ENCODE measurements around the gene CACTIN. TPM values are rescaled to one million over a fixed set of nuclear protein-coding genes. Genes with fewer than 3 reads are reported as not detected.

The CACTIN gene
- total and polyA plus RNA-seq, 10 donors = 10.8 to 27.1 (median 21.8) TPM

DNA sequence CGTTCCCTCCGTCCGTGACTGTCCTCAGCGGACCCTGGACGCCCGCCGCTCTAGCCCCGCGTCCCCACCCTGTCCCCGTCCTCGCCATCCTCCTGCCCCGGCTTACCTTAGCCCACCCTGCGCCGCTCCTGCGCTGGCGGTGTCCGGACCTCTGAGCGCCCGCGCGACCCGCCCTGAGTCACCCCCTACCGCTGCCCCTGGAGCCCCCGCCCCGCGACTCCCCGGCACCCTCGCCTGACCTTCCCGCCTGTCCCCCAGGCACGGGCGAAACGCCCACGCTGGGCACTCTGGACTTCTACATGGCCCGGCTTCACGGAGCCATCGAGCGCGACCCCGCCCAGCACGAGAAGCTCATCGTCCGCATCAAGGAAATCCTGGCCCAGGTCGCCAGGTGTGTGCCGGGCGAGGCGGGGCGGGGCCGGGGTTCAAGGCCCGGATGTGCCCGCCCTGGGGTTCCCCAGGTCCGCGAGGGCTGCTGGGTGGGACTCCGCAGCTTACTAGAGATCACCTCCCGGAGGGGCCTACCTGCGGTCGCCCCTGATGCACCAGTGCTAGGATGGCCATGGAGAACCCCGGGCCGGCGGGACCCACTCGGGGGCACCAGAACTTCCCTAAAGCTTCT lies 48.8 kb downstream of the CACTIN start:
- no peak overlapping the region for H3K27ac ChIP-seq
- DNase-seq = no peak

DNA sequence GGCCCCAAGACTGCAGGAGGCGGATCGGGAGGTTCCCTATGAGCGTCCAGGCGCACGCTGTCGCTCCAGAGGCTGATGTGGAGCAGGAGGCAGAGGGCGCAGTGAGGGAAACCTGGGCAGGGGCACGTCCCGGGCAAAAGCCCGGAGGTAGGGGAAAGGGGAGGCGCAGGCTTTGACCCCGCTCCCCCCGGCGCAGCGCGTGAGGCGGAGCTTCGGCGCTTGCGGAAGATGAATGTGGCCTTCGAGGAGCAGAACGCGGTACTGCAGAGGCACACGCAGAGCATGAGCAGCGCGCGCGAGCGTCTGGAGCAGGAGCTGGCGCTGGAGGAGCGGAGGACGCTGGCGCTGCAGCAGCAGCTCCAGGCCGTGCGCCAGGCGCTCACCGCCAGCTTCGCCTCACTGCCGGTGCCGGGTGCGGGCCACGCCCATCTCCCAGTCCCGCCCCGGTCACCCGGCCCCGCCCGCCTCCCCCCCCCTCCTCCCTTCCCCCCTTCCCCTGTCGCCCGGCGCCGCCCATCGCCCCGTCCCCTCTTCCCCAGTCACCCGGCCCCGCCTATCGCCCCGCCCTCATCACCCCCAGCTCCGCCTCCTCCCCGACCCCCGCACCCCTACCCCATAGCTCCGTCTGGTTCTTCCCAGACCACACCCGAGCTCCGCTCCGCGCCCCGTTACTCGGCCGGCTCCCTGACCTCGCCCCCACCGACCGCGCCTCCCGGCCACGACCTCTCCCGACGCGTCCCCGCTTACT lies 49.7 kb downstream of the CACTIN start:
- intact Hi-C loops (cut with DNase I; ENCODE audit: low total_unique reads) = no loop called here

More for the DNA sequence above, 48.8 kb downstream of the CACTIN start:
- peaks cover 0 to 33% (median 23%) of the 10 kb centered on the region in 6 donors for H3K4me1 ChIP-seq
- H3K27me3 ChIP-seq (replicated peaks in 1 of 7) = no peaks in the 10 kb centered on the region
- no peak overlapping the region for H3K4me3 ChIP-seq
- H3K36me3 ChIP-seq = peaks cover 0 to 45% (median 4%) of the 10 kb centered on the region in 6 donors
- TF ChIP-seq, protein P1, sequence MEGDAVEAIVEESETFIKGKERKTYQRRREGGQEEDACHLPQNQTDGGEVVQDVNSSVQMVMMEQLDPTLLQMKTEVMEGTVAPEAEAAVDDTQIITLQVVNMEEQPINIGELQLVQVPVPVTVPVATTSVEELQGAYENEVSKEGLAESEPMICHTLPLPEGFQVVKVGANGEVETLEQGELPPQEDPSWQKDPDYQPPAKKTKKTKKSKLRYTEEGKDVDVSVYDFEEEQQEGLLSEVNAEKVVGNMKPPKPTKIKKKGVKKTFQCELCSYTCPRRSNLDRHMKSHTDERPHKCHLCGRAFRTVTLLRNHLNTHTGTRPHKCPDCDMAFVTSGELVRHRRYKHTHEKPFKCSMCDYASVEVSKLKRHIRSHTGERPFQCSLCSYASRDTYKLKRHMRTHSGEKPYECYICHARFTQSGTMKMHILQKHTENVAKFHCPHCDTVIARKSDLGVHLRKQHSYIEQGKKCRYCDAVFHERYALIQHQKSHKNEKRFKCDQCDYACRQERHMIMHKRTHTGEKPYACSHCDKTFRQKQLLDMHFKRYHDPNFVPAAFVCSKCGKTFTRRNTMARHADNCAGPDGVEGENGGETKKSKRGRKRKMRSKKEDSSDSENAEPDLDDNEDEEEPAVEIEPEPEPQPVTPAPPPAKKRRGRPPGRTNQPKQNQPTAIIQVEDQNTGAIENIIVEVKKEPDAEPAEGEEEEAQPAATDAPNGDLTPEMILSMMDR (IDR thresholded peaks at IDR 0.05 in 8 of 11, conservative IDR thresholded peaks at IDR 0.05 in 3 of 11) = no peak
- no peak for TF ChIP-seq POLR2A (IDR thresholded peaks at IDR 0.05)
- TF ChIP-seq POLR2AphosphoS5 (IDR thresholded peaks at IDR 0.05) = no peak
- intact Hi-C loops (cut with DNase I; ENCODE audit: low total_unique reads) = no loop called here
- no peaks in the 10 kb centered on the region for H3K9me3 ChIP-seq
- 89 to 94% (median 91%) methylated on average over 45 to 60 of the region's 60 CpGs for WGBS, 5 donors

DNA sequence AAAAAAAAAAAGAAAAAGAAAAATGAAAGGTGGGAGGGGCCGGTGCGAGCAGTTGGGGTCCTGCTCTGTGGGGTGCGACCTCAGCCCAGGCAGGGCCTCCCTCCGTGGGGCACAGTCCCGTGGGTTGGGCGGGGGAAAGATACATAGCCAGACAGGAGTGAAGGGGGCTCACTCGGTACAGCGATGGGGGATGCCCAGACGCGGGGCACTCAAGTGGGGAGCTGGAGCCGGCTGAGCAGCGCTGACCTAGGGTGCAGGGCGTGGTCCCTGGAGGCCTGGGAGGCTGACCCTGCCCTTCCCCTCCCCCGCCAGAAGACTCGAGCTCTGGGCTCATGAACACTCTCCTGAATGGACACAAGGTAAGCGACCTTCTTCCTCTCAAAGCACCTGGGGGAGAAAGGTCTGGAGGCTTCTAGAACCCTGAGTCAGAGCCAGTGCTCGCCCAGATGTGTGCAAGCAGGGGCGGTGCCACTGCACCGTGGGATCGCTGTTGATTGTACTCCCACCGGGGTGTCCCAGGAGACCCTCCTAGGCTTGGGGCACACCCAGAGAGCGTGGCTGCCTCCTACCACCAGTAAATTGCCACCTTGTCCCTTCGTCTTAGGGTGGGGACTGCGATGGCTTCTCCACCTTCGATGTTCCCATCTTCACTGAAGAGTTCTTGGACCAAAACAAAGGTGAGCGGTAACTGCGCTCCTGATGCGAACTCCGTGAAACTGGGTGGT lies 50.5 kb downstream of the CACTIN start:
- H3K27me3 ChIP-seq (replicated peaks in 1 of 7) = no peaks in the 10 kb centered on the region
- peaks cover 0 to 46% (median 30%) of the 10 kb centered on the region in 6 donors for H3K4me1 ChIP-seq
- H3K27ac ChIP-seq = peak overlapping the region in 1 of 8 donors; percentile 42
- 84 to 89% (median 86%) methylated on average over 27 to 29 of the region's 29 CpGs for WGBS, 5 donors
- TF ChIP-seq POLR2A (IDR thresholded peaks at IDR 0.05) = no peak
- TF ChIP-seq POLR2AphosphoS5 (IDR thresholded peaks at IDR 0.05) = no peak
- H3K4me3 ChIP-seq = peak overlapping the region in 4 of 8 donors; percentile 29 to 60 (median 38)
- peaks cover 0 to 45% (median 4%) of the 10 kb centered on the region in 6 donors for H3K36me3 ChIP-seq
- intact Hi-C loops (cut with DNase I; ENCODE audit: low total_unique reads) = no loop called here
- no peaks in the 10 kb centered on the region for H3K9me3 ChIP-seq
- no peak for DNase-seq

More for the DNA sequence above, 49.7 kb downstream of the CACTIN start:
- no peaks in the 10 kb centered on the region for H3K9me3 ChIP-seq
- H3K4me1 ChIP-seq = peaks cover 0 to 39% (median 28%) of the 10 kb centered on the region in 6 donors
- TF ChIP-seq POLR2A (IDR thresholded peaks at IDR 0.05) (no peak), POLR2AphosphoS5 (IDR thresholded peaks at IDR 0.05) (peak in 2 of 3 donors; percentile 48 to 57)
- TF ChIP-seq, protein P1 (IDR thresholded peaks at IDR 0.05 in 8 of 11, conservative IDR thresholded peaks at IDR 0.05 in 3 of 11) = no peak
- no peak for DNase-seq
- H3K4me3 ChIP-seq = peak overlapping the region in 6 of 8 donors; percentile 10 to 60 (median 34)
- H3K36me3 ChIP-seq = peaks cover 0 to 45% (median 4%) of the 10 kb centered on the region in 6 donors
- WGBS, 5 donors = 46 to 81% (median 70%) methylated on average over 42 to 78 of the region's 78 CpGs
- no peaks in the 10 kb centered on the region for H3K27me3 ChIP-seq (replicated peaks in 1 of 7)
- peak overlapping the region in 2 of 8 donors; percentile 27 to 42 for H3K27ac ChIP-seq

DNA sequence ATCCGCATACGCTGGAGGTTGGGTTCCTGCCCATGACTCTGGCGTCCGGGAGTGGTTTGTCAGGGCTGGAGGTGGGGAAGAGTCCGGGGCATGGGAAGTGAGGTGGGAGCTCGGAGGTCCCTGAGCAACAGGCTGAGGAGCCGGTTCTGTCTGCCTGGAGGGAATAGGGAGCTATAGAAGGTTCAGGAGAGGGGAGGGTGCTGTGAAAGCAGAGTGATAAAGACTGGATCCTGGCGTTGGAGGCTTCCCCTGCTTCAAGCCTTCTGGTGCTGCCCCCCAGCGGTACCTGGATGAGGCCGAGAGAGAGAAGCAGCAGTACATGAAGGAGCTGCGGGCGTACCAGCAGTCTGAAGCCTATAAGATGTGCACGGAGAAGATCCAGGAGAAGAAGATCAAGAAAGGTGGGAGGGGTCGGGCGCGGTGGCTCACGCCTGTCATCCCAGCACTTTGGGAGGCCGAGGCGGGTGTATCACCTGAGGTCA lies 51.3 kb downstream of the CACTIN start:
- WGBS, 5 donors = 91 to 94% (median 91%) methylated on average over 18 to 19 of the region's 19 CpGs
- no peak for TF ChIP-seq POLR2AphosphoS5 (IDR thresholded peaks at IDR 0.05)
- TF ChIP-seq, protein P1 (IDR thresholded peaks at IDR 0.05 in 8 of 11, conservative IDR thresholded peaks at IDR 0.05 in 3 of 11) = no peak
- TF ChIP-seq POLR2A (IDR thresholded peaks at IDR 0.05) = no peak
- H3K4me1 ChIP-seq = peaks cover 0 to 46% (median 30%) of the 10 kb centered on the region in 6 donors
- H3K9me3 ChIP-seq = no peaks in the 10 kb centered on the region
- peaks cover 0 to 45% (median 4%) of the 10 kb centered on the region in 6 donors for H3K36me3 ChIP-seq
- H3K27me3 ChIP-seq (replicated peaks in 1 of 7) = no peaks in the 10 kb centered on the region
- no peak overlapping the region for H3K27ac ChIP-seq
- intact Hi-C loops (cut with DNase I; ENCODE audit: low total_unique reads) = no loop called here
- no peak overlapping the region for H3K4me3 ChIP-seq
- DNase-seq = no peak
